K562 treated with DMSO at 1 percent for 12 hours (cell line): ENCODE data around the gene FAM227A. TPM values are rescaled to one million over a fixed set of nuclear protein-coding genes. Genes with fewer than 3 reads are reported as not detected.

Source experiments
- total RNA-seq: library from RNA; unstranded; fragments of 300-600 nt; gene quantifications from 2 replicates; pipeline ENCODE4 v1.2.3, GENCODE V29; 2022; ENCODE audit not compliant: insufficient read depth

The FAM227A gene
- 0.79 TPM in 1 of 2 replicates, not detected in the other for total RNA-seq

DNA sequence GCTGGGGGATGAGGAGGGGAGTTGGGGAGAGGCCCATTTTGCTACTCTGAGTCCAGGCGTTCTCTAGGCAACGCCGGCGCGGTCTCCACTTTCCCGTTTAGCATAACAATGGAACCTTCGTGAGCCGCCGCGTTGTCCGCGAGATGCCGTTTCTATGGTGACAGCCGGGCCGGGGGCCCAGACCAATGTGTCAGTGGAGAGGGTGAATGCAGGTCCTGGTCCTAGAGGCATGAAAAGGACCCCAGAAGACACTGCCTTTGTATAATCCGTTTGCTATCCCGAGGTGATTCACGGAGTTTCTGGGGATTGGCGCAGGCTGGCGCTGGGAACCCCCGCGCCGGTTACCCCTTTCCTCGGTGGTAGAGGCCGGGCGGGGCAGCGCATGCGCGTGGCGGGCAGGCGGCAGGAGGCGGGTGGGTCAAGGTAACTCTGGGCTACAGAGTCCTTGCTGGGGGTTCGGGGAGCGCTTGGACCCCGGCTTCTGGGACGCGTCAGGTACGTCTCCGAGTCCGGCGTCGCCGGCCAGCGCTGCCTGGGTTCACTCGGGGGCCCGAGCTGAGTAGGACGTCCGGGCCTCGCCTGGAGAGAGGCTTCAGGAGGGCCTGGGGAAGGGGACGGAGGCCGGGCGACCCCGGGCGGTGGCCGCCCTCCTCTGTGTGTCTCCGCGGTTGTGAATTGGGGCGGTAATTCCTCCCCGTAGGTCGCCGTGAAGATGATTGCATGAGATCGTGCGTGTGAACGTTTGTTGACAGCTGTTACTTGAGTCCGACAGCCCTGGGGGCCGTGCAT lies at the start of gene FAM227A, which contains the start of gene CBY1:
Gene FAM227A, minus strand, starts transcription at position 137 of the 789 bp plus-strand sequence. CDS start 6,224 bp downstream, outside the sequence.
Gene CBY1, plus strand, starts transcription at position 383 of the 789 bp plus-strand sequence. CDS start 11,417 bp downstream, outside the sequence.

DNA sequence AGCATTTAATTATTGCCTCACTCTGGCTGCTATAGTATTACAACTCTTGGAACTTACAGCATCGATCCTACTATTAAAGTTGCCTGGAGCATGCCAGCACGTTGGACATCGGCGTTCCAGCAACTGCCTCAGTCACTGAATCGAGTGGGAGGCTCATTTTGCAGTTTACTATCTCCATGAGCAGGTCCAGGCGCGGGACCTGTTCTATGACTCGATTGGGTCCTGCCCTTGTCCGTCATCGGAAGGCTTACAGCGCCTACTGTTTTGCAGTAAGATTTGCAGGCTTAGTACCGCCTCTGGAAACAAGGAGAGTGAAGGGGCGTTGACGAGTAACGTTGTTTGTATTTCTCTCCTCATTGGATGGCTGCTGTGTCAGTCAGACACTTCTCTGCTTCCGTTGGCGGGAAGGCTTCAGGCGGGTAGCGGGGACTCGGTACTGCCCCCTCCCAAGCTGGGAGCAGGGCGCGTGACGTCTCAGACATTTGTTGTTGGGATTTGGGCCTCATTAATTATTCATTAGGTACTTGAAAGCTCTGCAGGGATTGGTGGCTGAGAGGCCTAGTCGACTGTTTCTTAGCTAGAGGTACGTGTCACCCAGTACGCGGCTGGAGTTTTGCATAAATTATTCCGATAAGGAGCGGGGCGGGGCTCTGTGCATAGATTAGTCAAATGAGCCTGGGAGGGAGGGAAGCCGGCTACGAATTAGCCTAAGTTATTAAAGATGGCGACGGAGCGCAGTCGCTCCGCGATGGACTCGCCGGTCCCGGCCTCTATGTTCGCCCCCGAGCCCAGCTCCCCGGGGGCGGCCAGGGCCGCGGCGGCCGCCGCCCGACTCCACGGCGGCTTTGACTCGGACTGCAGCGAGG lies 49.3 kb upstream of the FAM227A start, which contains the start of gene GTPBP1:
Gene GTPBP1, plus strand, starts transcription at position 710 of the 866 bp plus-strand sequence. Its CDS starts 12 bp downstream, at position 722.

DNA sequence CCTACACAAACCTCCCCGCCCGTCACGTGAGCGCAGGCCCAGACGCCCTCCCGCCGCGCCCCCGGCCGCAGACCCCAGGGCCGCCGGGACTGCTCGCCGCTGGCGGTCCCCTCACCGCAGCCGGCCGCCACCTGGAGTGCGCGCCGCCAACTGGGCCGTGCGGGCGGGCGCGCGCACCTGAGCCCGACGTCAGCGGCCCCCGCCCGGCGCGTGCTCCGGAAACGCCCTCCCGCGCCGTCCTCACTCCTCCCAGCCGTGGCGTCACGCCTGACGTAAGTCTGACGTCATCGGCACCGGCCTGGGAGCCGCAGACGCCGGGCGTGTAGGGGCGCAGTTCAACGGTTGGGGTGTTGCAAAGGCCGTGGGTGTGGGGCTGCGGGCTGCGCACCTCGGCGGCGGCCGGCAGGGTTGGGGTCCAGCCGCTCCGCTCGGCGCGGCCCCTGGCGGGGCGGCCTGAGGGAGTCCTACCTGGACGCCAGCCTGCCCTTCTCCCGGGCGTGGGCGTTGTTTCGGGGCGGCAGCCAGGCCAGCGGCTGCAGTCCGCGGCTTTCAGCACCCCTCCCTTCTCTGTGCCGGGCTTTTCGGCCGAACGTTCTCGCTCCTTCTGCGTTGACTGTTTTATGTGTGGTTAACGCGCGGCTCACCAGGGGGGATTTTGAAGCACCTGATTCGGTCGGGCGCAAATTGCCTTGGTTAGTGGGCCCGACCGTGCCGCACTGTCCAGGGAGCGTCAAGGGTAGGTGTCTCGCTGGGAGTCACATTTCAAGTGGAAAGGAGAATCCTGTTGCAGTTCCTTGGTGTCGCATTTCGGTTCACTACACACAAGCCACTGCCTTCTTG lies 44.8 kb upstream of the FAM227A start, which contains the start of gene JOSD1:
Gene JOSD1, minus strand, starts transcription at position 155 of the 840 bp plus-strand sequence. CDS start 956 bp downstream, outside the sequence.

DNA sequence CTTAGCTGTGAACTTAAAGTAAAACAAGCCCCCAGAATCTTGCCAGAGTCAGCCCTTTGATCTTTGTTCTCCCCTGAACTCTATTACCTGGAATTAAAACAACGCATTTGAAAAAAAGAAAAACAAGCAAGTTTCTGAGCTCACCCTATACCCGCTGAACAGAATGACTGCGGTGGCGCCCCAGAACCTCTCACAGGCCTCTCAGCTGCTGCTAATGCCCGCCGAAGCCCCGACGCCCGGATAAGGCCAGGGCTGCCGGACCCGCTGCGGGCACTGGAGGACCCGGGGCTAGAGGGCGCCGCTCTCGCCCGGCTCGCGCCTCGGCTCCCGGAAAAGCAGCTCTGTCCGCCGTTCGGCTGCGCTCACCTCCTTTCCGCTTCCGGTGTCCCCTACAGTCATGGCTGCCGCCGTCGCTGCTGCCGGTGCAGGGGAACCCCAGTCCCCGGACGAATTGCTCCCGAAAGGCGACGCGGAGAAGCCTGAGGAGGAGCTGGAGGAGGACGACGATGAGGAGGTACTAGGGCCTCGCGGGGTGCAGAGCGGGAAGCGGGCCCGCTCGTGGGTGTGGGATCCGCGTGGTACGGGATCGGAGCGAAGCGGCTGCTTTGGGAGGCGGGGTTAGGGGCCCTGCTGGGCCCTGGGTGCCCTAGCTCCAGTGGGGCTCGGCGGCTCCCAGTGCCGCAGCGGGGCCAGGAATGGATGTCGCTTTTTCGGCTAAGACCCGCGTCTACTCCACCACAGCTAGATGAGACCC lies 25.6 kb upstream of the FAM227A start, which contains the start of gene TOMM22:
Gene TOMM22, plus strand, starts transcription at position 376 of the 754 bp plus-strand sequence. Its CDS starts 22 bp downstream, at position 398.

DNA sequence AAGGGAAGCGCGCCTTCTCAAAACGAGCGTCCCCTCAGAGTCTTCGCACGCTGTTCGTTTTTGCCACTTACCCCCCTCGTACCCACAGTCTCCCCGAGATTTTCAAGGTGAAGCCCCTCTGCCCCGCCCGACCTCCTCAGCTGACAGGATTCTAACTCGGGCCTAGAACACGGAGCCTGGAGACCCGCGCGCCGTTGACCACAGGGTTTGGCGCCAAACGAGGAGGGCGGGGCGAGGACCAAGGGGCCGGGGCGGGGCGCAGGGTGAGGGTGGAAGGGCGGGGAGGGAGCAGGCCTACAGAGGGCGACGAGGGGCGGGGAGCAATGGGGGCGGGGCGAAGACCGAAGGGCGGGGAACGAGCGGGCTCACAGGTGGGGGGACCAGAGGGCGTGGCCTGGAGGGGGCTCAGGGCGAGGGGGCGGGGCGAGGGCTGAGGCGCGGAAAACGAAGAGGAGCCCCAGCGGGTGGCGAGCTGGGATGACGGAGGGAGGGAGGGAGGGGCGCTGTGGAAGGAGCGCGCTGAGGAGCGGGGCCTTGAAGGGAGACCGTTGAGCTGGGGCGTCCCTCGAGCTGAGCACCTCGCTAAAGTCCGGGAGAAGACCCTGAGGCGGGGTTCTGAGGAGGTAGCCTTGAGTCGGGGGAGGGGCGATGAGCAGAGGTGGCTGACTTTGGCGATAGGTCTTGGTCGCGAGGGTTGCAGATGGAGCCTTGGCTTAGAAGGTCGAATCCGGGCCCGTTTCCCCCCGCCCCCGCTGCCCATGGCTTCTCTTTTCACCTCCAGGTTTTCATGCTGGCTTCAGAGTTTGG lies 86.0 kb downstream of the FAM227A start, which contains the start of gene DMC1:
Gene DMC1, minus strand, starts transcription at position 212 of the 807 bp plus-strand sequence. CDS start 1,927 bp downstream, outside the sequence.

Other genes with a start within 250 kb of the FAM227A start
- gene KCNJ4, start 201.2 kb downstream of the FAM227A start, total RNA-seq = not detected in 2 replicates
- 14.8 and 27.3 TPM in 2 replicates for gene KDELR3, start 188.3 kb downstream of the FAM227A start, total RNA-seq
- gene DDX17, start 150.1 kb downstream of the FAM227A start, total RNA-seq = 37.4 and 199 TPM in 2 replicates
- gene DMC1, start 86.2 kb downstream of the FAM227A start, total RNA-seq = 1.6 and 4.2 TPM in 2 replicates
- gene CBY1, start 246 bp upstream of the FAM227A start, total RNA-seq = 13.4 and 15.1 TPM in 2 replicates
- 12.2 and 15.7 TPM in 2 replicates for gene TOMM22, start 25.6 kb upstream of the FAM227A start, total RNA-seq
- gene JOSD1, start 44.6 kb upstream of the FAM227A start, total RNA-seq = 22.1 and 47.6 TPM in 2 replicates
- 12.5 and 32.8 TPM in 2 replicates for gene GTPBP1, start 49.6 kb upstream of the FAM227A start, total RNA-seq
- 30.4 and 61.4 TPM in 2 replicates for gene SUN2, start 99.6 kb upstream of the FAM227A start, total RNA-seq
- gene DNAL4, start 137.8 kb upstream of the FAM227A start, total RNA-seq = 11.1 and 11.2 TPM in 2 replicates
- gene NPTXR, start 187.6 kb upstream of the FAM227A start, total RNA-seq = 2.1 and 4.1 TPM in 2 replicates
- 6.4 and 11.5 TPM in 2 replicates for gene CBX6, start 215.8 kb upstream of the FAM227A start, total RNA-seq